ENCODE data around the gene TBRG4.
"Not testable (repeated sequence)": the region's sequence is repeated elsewhere in the genome, so short reads cannot be mapped to it uniquely, and the experiment has no call there.

TBRG4 gene

GRCh38 chr7:45114926-45115325, 3.4 kb upstream of the TBRG4 start:
- peak; percentile 25 for DNase-seq

GRCh38 chr7:45114257-45114656, 2.8 kb upstream of the TBRG4 start:
- not testable (repeated sequence) for DNase-seq

- DNase-seq = no peak
Observed at GRCh38 chr7:45112648-45113047, 1.2 kb upstream of the TBRG4 start.

- DNase-seq = no peak
Observed at GRCh38 chr7:45108863-45109262, 2.6 kb downstream of the TBRG4 start.

GRCh38 chr7:45107356-45107755, 4.1 kb downstream of the TBRG4 start:
- no peak for DNase-seq

GRCh38 chr7:45106820-45107219, 4.7 kb downstream of the TBRG4 start:
- DNase-seq = no peak

- no peak for DNase-seq
Observed at GRCh38 chr7:45105588-45106188, 5.8 kb downstream of the TBRG4 start.

GRCh38 chr7:45104844-45105587, 6.5 kb downstream of the TBRG4 start:
- no peak for DNase-seq

- DNase-seq = no peak
Observed at GRCh38 chr7:45103958-45104843, 7.3 kb downstream of the TBRG4 start.

- DNase-seq = no peak
Observed at GRCh38 chr7:45102785-45103712, 8.4 kb downstream of the TBRG4 start.

- DNase-seq = no peak
Observed at GRCh38 chr7:45101748-45102147, 9.7 kb downstream of the TBRG4 start.

GRCh38 chr7:45100761-45101480, 10.6 kb downstream of the TBRG4 start:
- no peak for DNase-seq

GRCh38 chr7:45099891-45100760, 11.4 kb downstream of the TBRG4 start:
- DNase-seq = no peak

GRCh38 chr7:45098983-45099839, 12.3 kb downstream of the TBRG4 start:
- no peak for DNase-seq

- DNase-seq = no peak
Observed at GRCh38 chr7:45092931-45093235, 18.6 kb downstream of the TBRG4 start.

GRCh38 chr7:45092100-45092930, 19.2 kb downstream of the TBRG4 start:
- no peak for DNase-seq

- peak; percentile 21 for DNase-seq
Observed at GRCh38 chr7:45089341-45089891, 22.1 kb downstream of the TBRG4 start.

- no peak for DNase-seq
Observed at GRCh38 chr7:45088821-45089340, 22.6 kb downstream of the TBRG4 start, which contains the start of gene NACAD. TSS of gene NACAD (minus strand) at chr7:45088969. CDS start at chr7:45088894, 75 bp downstream.

Measured in suppressor macrophage treated with lipopolysaccharide for 4 hours (primary cell).